Endothelial cell (in vitro differentiated cells): ENCODE results near the gene MAPKAP1. TPM values are rescaled to one million over a fixed set of nuclear protein-coding genes. Genes with fewer than 3 reads are reported as not detected.
"Not testable (repeated sequence)": the region's sequence is repeated elsewhere in the genome, so short reads cannot be mapped to it uniquely, and the experiment has no call there.

Experiments used
- DNase-seq: peaks from one replicate; pipeline ENCODE4 v3.0.0; 2021; ENCODE audit warnings: low spot score
- H3K27ac Mint-ChIP-seq: one replicate; pipeline ENCODE4 v1.8.0; 2021; ENCODE audit warnings: mixed read lengths, inconsistent platforms; ENCODE audit not compliant: unreplicated experiment
- H3K27me3 Mint-ChIP-seq: one replicate; pipeline ENCODE4 v1.8.0; 2021; ENCODE audit warnings: mild to moderate bottlenecking, moderate library complexity, mixed read lengths, inconsistent platforms; ENCODE audit not compliant: unreplicated experiment
- H3K36me3 Mint-ChIP-seq: one replicate; pipeline ENCODE4 v1.8.0; 2021; ENCODE audit warnings: mild to moderate bottlenecking, low read depth, mixed read lengths, inconsistent platforms; ENCODE audit not compliant: unreplicated experiment
- H3K4me1 Mint-ChIP-seq: one replicate; pipeline ENCODE4 v1.8.0; 2021; ENCODE audit warnings: mild to moderate bottlenecking, mixed read lengths, inconsistent platforms; ENCODE audit not compliant: unreplicated experiment
- H3K4me3 Mint-ChIP-seq: one replicate; pipeline ENCODE4 v1.8.0; 2021; ENCODE audit warnings: mild to moderate bottlenecking, mixed read lengths, inconsistent platforms; ENCODE audit not compliant: unreplicated experiment
- H3K9me3 Mint-ChIP-seq: one replicate; pipeline ENCODE4 v1.8.0; 2021; ENCODE audit warnings: mixed read lengths, inconsistent platforms; ENCODE audit not compliant: unreplicated experiment
- total RNA-seq: library from RNA; stranded (reverse); fragmentation: NEBNext Ultra II Directional; extraction: Animal tissue kit (Norgen Biotek cat#: 25700); gene quantifications from one replicate; pipeline ENCODE4 v1.2.1, GENCODE V29; 2021; ENCODE audit not compliant: unreplicated experiment
- TF ChIP-seq, protein P1 (sequence below): fragments of 200-600 bp; sonication (generic); IDR thresholded peaks from one replicate; pipeline ENCODE4 v1.5.0; 2021; ENCODE audit warnings: antibody characterized with exemption; ENCODE audit not compliant: unreplicated experiment

The MAPKAP1 gene
- total RNA-seq, 1 donor from 2014 or later: 74.6 TPM

DNA sequence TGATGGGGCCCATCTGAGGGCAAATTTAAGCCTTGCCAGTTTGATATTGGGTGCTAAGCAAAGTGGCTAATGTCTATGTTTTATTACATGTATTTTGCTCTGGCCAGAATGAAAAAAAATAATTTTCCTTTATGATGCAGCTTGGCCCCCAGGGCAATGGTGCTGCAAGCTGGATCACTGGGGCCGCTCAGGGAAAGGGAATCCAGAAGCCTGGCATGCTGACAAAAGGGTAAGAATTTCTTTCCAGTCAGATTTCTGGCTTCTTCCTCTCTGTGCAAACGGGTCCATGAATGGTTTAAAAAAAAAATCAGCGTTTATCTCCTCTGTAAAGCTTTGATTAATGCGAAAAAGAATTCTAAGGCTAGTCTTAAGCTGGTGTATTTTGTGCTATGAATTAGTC is 138.4 kb downstream of the MAPKAP1 start:
- H3K27ac Mint-ChIP-seq: no peak overlapping the region
- DNase-seq: no peak
- H3K36me3 Mint-ChIP-seq: peaks cover 13% of the 10 kb centered on the region
- H3K27me3 Mint-ChIP-seq: no peaks in the 10 kb centered on the region
- TF ChIP-seq, protein P1, sequence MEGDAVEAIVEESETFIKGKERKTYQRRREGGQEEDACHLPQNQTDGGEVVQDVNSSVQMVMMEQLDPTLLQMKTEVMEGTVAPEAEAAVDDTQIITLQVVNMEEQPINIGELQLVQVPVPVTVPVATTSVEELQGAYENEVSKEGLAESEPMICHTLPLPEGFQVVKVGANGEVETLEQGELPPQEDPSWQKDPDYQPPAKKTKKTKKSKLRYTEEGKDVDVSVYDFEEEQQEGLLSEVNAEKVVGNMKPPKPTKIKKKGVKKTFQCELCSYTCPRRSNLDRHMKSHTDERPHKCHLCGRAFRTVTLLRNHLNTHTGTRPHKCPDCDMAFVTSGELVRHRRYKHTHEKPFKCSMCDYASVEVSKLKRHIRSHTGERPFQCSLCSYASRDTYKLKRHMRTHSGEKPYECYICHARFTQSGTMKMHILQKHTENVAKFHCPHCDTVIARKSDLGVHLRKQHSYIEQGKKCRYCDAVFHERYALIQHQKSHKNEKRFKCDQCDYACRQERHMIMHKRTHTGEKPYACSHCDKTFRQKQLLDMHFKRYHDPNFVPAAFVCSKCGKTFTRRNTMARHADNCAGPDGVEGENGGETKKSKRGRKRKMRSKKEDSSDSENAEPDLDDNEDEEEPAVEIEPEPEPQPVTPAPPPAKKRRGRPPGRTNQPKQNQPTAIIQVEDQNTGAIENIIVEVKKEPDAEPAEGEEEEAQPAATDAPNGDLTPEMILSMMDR: no peak
- peaks cover 12% of the 10 kb centered on the region for H3K4me1 Mint-ChIP-seq
- peaks cover 3% of the 10 kb centered on the region for H3K9me3 Mint-ChIP-seq
- no peak overlapping the region for H3K4me3 Mint-ChIP-seq

DNA sequence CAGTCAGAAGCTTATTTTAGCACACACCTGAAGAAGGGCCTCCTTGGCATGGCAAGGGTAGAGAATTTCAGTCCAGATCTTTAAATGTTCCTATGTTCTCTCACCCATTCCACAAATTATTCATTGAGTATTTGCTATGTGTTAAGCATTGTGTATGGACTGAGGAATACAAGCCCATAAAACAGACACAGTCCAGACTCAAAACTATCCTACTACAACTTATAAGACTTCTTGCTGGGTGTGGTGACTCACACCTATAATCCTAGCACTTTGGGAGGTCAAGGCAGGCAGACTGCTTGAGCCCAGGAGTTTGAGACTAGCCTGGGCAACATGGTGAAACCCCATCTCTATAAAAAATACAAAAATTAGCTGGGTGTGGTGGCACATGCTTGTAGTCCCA is 141.0 kb downstream of the MAPKAP1 start:
- H3K9me3 Mint-ChIP-seq, H3K27ac Mint-ChIP-seq, H3K27me3 Mint-ChIP-seq, H3K36me3 Mint-ChIP-seq, DNase-seq, H3K4me3 Mint-ChIP-seq: not testable (repeated sequence)
- peaks cover 12% of the 10 kb centered on the region for H3K4me1 Mint-ChIP-seq

DNA sequence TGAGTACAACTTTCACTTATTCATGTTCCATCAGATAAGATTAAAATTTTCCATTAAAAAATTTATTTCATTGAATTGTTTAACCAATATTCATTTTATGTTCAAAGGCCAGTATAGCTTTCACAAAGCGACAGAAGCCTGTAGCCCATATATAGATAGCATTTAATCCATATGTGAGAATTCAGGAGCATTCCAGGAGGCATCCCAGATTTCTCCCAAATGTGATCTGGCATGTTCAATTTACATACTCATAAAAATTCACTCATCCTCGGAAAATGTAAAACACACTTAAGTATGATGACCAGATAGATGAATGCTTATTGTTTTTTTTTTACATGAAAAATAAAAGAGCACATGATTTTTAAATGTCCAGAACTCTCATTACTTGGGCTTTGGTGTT is 141.9 kb downstream of the MAPKAP1 start:
- no peaks in the 10 kb centered on the region for H3K27me3 Mint-ChIP-seq

DNA sequence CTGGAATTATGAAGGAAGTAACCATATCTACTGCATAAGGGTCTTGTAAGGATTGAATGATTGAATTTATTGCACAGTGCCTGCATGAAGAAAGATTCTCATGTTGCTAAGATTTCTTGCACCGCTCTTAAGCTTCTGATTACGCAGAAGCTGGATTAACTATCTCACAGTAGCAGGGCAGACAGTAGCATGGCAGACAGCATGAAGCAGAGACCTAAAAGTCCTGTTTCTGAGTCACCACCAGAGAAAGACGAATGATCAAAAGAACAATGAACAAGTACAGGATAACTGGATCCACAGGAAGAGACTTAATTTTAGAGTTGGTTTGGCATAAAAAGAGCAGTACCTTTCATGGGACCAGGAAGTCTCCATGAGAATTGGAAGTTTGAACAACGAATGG is 142.4 kb downstream of the MAPKAP1 start:
- no peak overlapping the region for H3K4me3 Mint-ChIP-seq
- no peak for DNase-seq
- H3K27ac Mint-ChIP-seq: peak overlapping the region; percentile 14
- no peaks in the 10 kb centered on the region for H3K36me3 Mint-ChIP-seq
- no peaks in the 10 kb centered on the region for H3K27me3 Mint-ChIP-seq
- TF ChIP-seq, protein P1: no peak
- H3K9me3 Mint-ChIP-seq: no peaks in the 10 kb centered on the region
- H3K4me1 Mint-ChIP-seq: peaks cover 12% of the 10 kb centered on the region

More for the DNA sequence above, 141.9 kb downstream of the MAPKAP1 start:
- Mint-ChIP-seq H3K4me3 (no peak overlapping the region), H3K27ac (peak overlapping the region; percentile 14), H3K9me3 (no peaks in the 10 kb centered on the region), H3K4me1 (peaks cover 12% of the 10 kb centered on the region), H3K36me3 (peaks cover 3% of the 10 kb centered on the region)
- TF ChIP-seq, protein P1: no peak
- no peak for DNase-seq

DNA sequence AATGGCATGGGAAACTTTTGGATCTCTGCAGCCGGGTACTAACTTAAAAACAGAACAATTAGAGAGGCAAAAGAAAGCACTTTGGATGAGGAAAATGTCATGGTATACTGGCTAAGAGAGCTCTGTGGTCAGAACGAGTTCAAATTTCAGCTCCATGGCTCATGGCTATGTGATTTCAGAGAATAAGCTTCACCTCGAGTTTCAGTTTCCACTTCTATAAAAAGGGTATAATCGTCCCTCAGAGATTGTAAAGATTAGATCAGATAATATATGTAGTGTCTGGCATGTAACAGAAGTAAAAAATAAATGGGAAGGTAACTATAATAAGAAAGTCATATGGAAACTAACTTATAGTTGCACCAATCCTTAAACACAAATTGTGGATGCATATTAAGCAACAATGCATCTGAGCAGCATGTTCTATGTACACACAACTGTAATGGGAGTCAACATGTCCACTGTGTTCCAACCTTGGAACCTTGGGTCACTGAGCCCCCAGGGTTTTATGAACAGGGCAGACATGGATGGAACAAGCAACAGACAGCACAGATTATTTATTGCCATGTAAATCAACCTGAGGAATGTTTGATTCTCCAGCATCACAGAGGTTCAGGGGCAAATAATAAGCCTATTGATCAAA is 145.4 kb downstream of the MAPKAP1 start:
- Mint-ChIP-seq H3K27ac (no peak overlapping the region), H3K9me3 (no peaks in the 10 kb centered on the region), H3K36me3 (no peaks in the 10 kb centered on the region)

More for the DNA sequence above, 145.4 kb downstream of the MAPKAP1 start:
- TF ChIP-seq, protein P1: no peak
- Mint-ChIP-seq H3K4me1 (peaks cover 12% of the 10 kb centered on the region), H3K4me3 (no peak overlapping the region), H3K27me3 (no peaks in the 10 kb centered on the region)
- DNase-seq: no peak
